Measurements from ENCODE around the gene EVA1C. TPM values are rescaled to one million over a fixed set of nuclear protein-coding genes. Genes with fewer than 3 reads are reported as not detected.
"Not testable (repeated sequence)": the region's sequence is repeated elsewhere in the genome, so short reads cannot be mapped to it uniquely, and the experiment has no call there.

The EVA1C gene
- not detected for polyA plus RNA-seq (2012; ENCODE audit: low read depth, missing spikeins)

DNA sequence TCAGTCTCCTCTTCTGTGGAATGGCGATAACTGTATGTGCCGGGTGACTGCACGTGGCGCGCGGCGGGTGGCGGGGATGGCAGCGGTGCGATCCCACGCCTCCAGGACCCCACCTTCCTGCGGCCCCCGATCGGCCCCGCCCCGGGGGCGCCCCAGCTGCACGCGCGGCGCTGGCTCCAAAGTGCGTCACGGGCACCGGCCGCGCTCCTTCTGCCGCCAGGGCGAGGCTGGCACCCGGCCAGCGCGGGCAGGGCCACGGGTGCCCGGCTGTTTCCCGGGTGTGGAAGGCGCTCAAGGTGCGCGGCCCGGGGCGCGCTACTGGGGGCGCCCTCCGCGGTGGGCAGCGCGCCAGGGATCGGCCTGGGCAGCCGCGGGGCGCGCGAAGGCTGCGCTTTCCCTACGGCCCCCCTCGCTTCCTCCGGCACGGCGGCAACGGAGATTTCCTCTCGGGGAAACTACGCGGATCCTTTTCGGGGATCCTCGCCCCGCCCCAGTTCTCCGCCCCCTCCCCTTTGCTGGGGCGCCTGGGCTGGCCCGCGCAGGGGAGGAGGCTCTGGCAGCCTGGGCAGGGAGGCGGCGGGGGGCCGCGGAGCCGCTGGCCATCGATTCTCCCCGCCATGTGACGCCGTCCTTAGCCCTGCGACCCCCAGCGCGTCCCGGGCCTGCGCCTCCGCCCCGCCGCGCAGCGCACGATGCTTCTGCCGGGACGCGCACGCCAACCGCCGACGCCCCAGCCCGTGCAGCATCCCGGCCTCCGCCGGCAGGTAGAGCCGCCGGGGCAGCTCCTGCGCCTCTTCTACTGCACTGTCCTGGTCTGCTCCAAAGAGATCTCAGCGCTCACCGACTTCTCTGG lies at the start of gene EVA1C:
Gene EVA1C, plus strand, starts transcription at position 545 of the 853 bp plus-strand sequence. Its CDS starts 148 bp downstream, at position 693.
- no peak for TF ChIP-seq TAF1 (IDR thresholded peaks at IDR 0.05; ENCODE audit: low read depth, low read length)
- TF ChIP-seq SPI1 (IDR thresholded peaks at IDR 0.05; ENCODE audit: low read depth, low read length), result no peak
- no peak for TF ChIP-seq POU2F2 (IDR thresholded peaks at IDR 0.05; ENCODE audit: low read depth, low read length)
- TF ChIP-seq POLR2AphosphoS5 (IDR thresholded peaks at IDR 0.05; ENCODE audit: low read depth, low read length), result no peak
- no peak for DNase-seq (ENCODE audit: insufficient read length, low spot score)
- FAIRE-seq, result no peak

GRCh38 chr21:32364387-32364786 lies 48.1 kb upstream of the EVA1C start:
- no peak for DNase-seq (ENCODE audit: insufficient read length, low spot score)
- no peak for FAIRE-seq
- TF ChIP-seq POLR2A (IDR thresholded peaks at IDR 0.05; ENCODE audit: low read depth, low read length) (no peak), SPI1 (IDR thresholded peaks at IDR 0.05; ENCODE audit: low read depth, low read length) (no peak), POLR2AphosphoS5 (IDR thresholded peaks at IDR 0.05; ENCODE audit: low read depth, low read length) (no peak), PAX5 (IDR thresholded peaks at IDR 0.05; ENCODE audit: insufficient read depth, low read length, severe bottlenecking) (no peak), POU2F2 (IDR thresholded peaks at IDR 0.05; ENCODE audit: low read depth, low read length) (no peak), TAF1 (IDR thresholded peaks at IDR 0.05; ENCODE audit: low read depth, low read length) (no peak)

GRCh38 chr21:32364796-32365195 lies 47.7 kb upstream of the EVA1C start:
- no peak for TF ChIP-seq POU2F2 (IDR thresholded peaks at IDR 0.05; ENCODE audit: low read depth, low read length)
- no peak for TF ChIP-seq SPI1 (IDR thresholded peaks at IDR 0.05; ENCODE audit: low read depth, low read length)
- DNase-seq (ENCODE audit: insufficient read length, low spot score), result no peak
- no peak for FAIRE-seq

DNA sequence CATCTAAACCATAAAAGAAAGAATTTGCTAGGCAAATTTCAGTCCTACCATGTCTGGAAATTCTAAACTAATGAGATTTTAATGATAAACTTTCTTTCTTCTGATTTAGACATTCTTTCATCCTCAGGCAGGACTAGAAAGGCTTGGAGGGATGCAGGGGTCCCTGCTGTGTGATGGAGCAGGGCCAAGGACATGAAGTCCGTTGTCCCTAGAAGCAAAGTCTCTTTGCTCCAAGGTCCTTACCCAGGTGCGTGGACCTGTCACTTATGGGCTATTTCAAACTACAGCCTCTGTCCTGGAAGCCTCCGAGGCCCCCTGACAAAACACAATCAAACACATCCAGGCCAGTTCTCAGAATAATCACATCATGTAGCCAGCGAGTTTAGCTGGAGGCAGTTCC lies 46.3 kb upstream of the EVA1C start:
- DNase-seq (ENCODE audit: insufficient read length, low spot score), result no peak
- TF ChIP-seq SPI1 (IDR thresholded peaks at IDR 0.05; ENCODE audit: low read depth, low read length) (no peak), POLR2AphosphoS5 (IDR thresholded peaks at IDR 0.05; ENCODE audit: low read depth, low read length) (no peak), PAX5 (IDR thresholded peaks at IDR 0.05; ENCODE audit: insufficient read depth, low read length, severe bottlenecking) (no peak), POU2F2 (IDR thresholded peaks at IDR 0.05; ENCODE audit: low read depth, low read length) (no peak), TAF1 (IDR thresholded peaks at IDR 0.05; ENCODE audit: low read depth, low read length) (no peak)
- no peak for FAIRE-seq

DNA sequence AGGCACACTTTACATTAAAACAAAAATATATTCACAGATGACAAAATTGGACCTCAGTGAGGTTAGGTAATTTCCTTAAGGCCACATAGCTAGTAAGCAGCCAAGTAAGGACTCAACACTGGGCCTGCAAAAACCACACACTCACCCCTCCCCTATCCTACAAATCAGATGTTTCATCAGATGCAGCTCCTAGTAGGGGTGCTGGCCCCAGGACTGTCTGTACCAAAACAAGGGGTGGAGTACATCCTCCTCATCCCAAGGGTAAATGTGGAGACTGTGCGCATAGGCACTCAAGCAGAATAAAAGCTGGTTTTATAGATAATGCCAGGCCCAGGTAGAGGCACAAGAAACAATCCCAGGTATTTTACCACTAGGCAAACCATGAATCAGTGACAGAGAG lies 45.3 kb upstream of the EVA1C start:
- FAIRE-seq, result no peak
- no peak for DNase-seq (ENCODE audit: insufficient read length, low spot score)
- TF ChIP-seq PAX5 (IDR thresholded peaks at IDR 0.05; ENCODE audit: insufficient read depth, low read length, severe bottlenecking) (no peak), TAF1 (IDR thresholded peaks at IDR 0.05; ENCODE audit: low read depth, low read length) (no peak), POLR2A (IDR thresholded peaks at IDR 0.05; ENCODE audit: low read depth, low read length) (no peak), SPI1 (IDR thresholded peaks at IDR 0.05; ENCODE audit: low read depth, low read length) (no peak), POU2F2 (IDR thresholded peaks at IDR 0.05; ENCODE audit: low read depth, low read length) (no peak), POLR2AphosphoS5 (IDR thresholded peaks at IDR 0.05; ENCODE audit: low read depth, low read length) (no peak)

DNA sequence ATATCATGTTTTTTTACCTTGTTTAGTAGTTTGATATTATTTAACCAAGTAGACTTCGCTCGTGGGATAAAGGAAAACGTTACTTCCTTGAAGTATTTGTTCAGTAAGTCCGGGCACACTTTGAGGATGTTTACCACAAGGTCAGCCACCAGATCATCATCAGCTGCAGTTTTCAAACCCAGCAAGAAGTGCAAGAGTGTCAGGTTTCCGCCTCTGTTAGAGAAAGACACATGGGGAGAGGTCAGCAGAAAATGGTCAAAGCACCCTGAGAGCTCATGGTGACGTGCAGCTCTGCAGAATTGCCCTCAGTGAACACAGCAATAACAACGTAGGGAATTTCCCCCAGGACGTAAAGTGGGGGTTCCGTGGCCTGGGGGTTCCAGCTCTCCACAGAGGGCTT lies 44.1 kb upstream of the EVA1C start:
- FAIRE-seq (no peak), DNase-seq (ENCODE audit: insufficient read length, low spot score) (no peak)
- TF ChIP-seq PAX5 (IDR thresholded peaks at IDR 0.05; ENCODE audit: insufficient read depth, low read length, severe bottlenecking) (no peak), SPI1 (IDR thresholded peaks at IDR 0.05; ENCODE audit: low read depth, low read length) (no peak), POU2F2 (IDR thresholded peaks at IDR 0.05; ENCODE audit: low read depth, low read length) (no peak), POLR2AphosphoS5 (IDR thresholded peaks at IDR 0.05; ENCODE audit: low read depth, low read length) (no peak)

DNA sequence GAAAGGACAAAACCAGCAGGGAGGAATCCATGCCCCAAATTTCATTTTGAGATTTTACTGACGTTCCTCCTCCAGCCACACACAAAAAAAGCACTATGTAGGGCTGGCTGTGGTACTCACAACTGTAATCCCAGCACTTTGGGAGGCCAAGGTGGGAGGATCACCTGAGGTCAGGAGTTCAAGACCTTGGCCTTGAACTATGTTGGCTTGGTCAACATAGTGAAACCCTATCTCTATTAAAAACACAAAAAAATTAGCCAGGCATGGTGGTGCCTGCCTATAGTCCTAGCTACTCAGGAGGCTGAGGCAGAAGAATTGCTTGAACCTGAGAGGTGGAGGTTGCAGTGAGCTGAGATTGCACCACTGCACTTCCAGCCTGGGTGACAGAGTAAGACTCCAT lies 43.5 kb upstream of the EVA1C start:
- DNase-seq (ENCODE audit: insufficient read length, low spot score); FAIRE-seq: not testable (repeated sequence)

GRCh38 chr21:32370998-32371766 lies 41.3 kb upstream of the EVA1C start:
- no peak for DNase-seq (ENCODE audit: insufficient read length, low spot score)
- no peak for TF ChIP-seq TAF1 (IDR thresholded peaks at IDR 0.05; ENCODE audit: low read depth, low read length)
- TF ChIP-seq POLR2A (IDR thresholded peaks at IDR 0.05; ENCODE audit: low read depth, low read length), result no peak
- TF ChIP-seq PAX5 (IDR thresholded peaks at IDR 0.05; ENCODE audit: insufficient read depth, low read length, severe bottlenecking), result no peak
- TF ChIP-seq POU2F2 (IDR thresholded peaks at IDR 0.05; ENCODE audit: low read depth, low read length), result no peak
- TF ChIP-seq SPI1 (IDR thresholded peaks at IDR 0.05; ENCODE audit: low read depth, low read length), result no peak
- TF ChIP-seq POLR2AphosphoS5 (IDR thresholded peaks at IDR 0.05; ENCODE audit: low read depth, low read length), result no peak
- no peak for FAIRE-seq

GRCh38 chr21:32371913-32372314 lies 40.6 kb upstream of the EVA1C start:
- FAIRE-seq (no peak), DNase-seq (ENCODE audit: insufficient read length, low spot score) (no peak)
- no peak for TF ChIP-seq POLR2AphosphoS5 (IDR thresholded peaks at IDR 0.05; ENCODE audit: low read depth, low read length)

- TF ChIP-seq TAF1 (IDR thresholded peaks at IDR 0.05; ENCODE audit: low read depth, low read length), result no peak
- TF ChIP-seq POU2F2 (IDR thresholded peaks at IDR 0.05; ENCODE audit: low read depth, low read length), result no peak
- no peak for TF ChIP-seq PAX5 (IDR thresholded peaks at IDR 0.05; ENCODE audit: insufficient read depth, low read length, severe bottlenecking)
- TF ChIP-seq POLR2A (IDR thresholded peaks at IDR 0.05; ENCODE audit: low read depth, low read length), result no peak
- TF ChIP-seq POLR2AphosphoS5 (IDR thresholded peaks at IDR 0.05; ENCODE audit: low read depth, low read length), result no peak
- TF ChIP-seq SPI1 (IDR thresholded peaks at IDR 0.05; ENCODE audit: low read depth, low read length), result no peak
- DNase-seq (ENCODE audit: insufficient read length, low spot score) (no peak), FAIRE-seq (no peak)
Measured at GRCh38 chr21:32372755-32373154, 39.8 kb upstream of the EVA1C start.
